Stimulated activated CD4-positive, alpha-beta T cell treated with anti-CD3 and anti-CD28 coated beads, Interleukin-12 subunit alpha, Interleukin-12 subunit beta, amount 100 ng/mL, for 24 hours (primary cell): ENCODE data around the gene NPIPB6.

Experiments used
- DNase-seq, 2 experiments: peaks; one replicate each; pipeline ENCODE4 v3.0.0-alpha.2; 2020; ENCODE audit warnings: low read depth in 2 of 2

NPIPB6 gene

GRCh38 chr16:28324235-28324886 lies 38.9 kb downstream of the NPIPB6 start:
- no peak for DNase-seq

- DNase-seq = peak; percentile 20 to 39
Observed at GRCh38 chr16:28321700-28322411, 41.5 kb downstream of the NPIPB6 start.

GRCh38 chr16:28320741-28321140 lies 42.6 kb downstream of the NPIPB6 start:
- no peak for DNase-seq

GRCh38 chr16:28320023-28320561 lies 43.2 kb downstream of the NPIPB6 start:
- DNase-seq = no peak

- DNase-seq = no peak
Observed at GRCh38 chr16:28319476-28320022, 43.8 kb downstream of the NPIPB6 start.

- DNase-seq = no peak
Observed at GRCh38 chr16:28318042-28318744, 45.1 kb downstream of the NPIPB6 start.

- DNase-seq = peak; percentile 48 to 74
Observed at GRCh38 chr16:28317040-28317880, 46.0 kb downstream of the NPIPB6 start.

GRCh38 chr16:28316054-28316453 lies 47.3 kb downstream of the NPIPB6 start:
- no peak for DNase-seq

- no peak for DNase-seq
Observed at GRCh38 chr16:28313587-28313986, 49.7 kb downstream of the NPIPB6 start.

- DNase-seq = no peak
Observed at GRCh38 chr16:28312327-28312726, 51.0 kb downstream of the NPIPB6 start.

GRCh38 chr16:28311913-28312312 lies 51.4 kb downstream of the NPIPB6 start:
- no peak for DNase-seq

GRCh38 chr16:28311413-28311812 lies 51.9 kb downstream of the NPIPB6 start:
- DNase-seq = no peak

GRCh38 chr16:28310796-28311195 lies 52.5 kb downstream of the NPIPB6 start:
- DNase-seq = no peak

GRCh38 chr16:28309811-28310311 lies 53.4 kb downstream of the NPIPB6 start:
- peak; percentile 61 to 66 for DNase-seq

- DNase-seq = no peak
Observed at GRCh38 chr16:28308794-28309584, 54.3 kb downstream of the NPIPB6 start.

GRCh38 chr16:28307936-28308335 lies 55.4 kb downstream of the NPIPB6 start:
- no peak for DNase-seq

- no peak for DNase-seq
Observed at GRCh38 chr16:28304214-28304613, 59.1 kb downstream of the NPIPB6 start.

GRCh38 chr16:28303132-28303531 lies 60.2 kb downstream of the NPIPB6 start:
- DNase-seq = no peak

GRCh38 chr16:28301620-28302019 lies 61.7 kb downstream of the NPIPB6 start:
- no peak for DNase-seq

- no peak for DNase-seq
Observed at GRCh38 chr16:28301154-28301553, 62.2 kb downstream of the NPIPB6 start.
